ENCODE results near the gene TMEM47.

TMEM47 gene

GRCh38 chrX:34584781-34585180 lies 72.3 kb downstream of the TMEM47 start:
- no peak for DNase-seq

DNA sequence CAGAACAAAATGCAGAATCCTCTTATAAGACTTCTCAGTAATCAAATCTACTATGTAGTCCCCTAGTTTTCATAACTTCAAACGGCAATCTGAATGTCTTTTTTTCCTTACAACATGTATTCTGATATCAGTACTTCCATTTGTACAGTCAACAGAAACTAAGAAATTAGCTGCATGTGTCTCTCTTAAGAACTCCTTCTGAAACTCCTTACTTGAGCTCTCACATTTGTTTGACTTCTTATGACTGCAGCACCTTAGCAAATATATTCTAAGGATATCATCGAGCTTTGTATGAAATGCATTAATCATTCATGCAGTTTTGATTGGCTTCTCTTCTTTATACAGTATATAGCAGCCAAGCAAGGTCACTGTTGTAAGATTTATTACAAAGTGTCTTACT lies 77.0 kb downstream of the TMEM47 start:
- no peak for DNase-seq

- peak; percentile 28 for DNase-seq
Observed at GRCh38 chrX:34578237-34578636, 78.8 kb downstream of the TMEM47 start.
